Type B pancreatic cell (in vitro differentiated cells): ENCODE data around the gene CIC. TPM values are rescaled to one million over a fixed set of nuclear protein-coding genes. Genes with fewer than 3 reads are reported as not detected.

Experiments
- DNase-seq: peaks from one replicate; pipeline ENCODE4 v3.0.0; 2021; ENCODE audit warnings: mixed read lengths; ENCODE audit not compliant: unreplicated experiment; ENCODE audit errors: extremely low spot score
- H3K27ac Mint-ChIP-seq: 2 replicates; pipeline ENCODE4 v1.8.0; 2021; ENCODE audit warnings: mild to moderate bottlenecking, mixed read lengths
- H3K27me3 Mint-ChIP-seq: 2 replicates; pipeline ENCODE4 v1.8.0; 2021; ENCODE audit warnings: mixed read lengths
- H3K36me3 Mint-ChIP-seq: 2 replicates; pipeline ENCODE4 v1.8.0; 2021; ENCODE audit warnings: mixed read lengths
- H3K4me1 Mint-ChIP-seq: one replicate; pipeline ENCODE4 v1.8.0; 2021; ENCODE audit warnings: mixed read lengths; ENCODE audit not compliant: unreplicated experiment
- H3K4me3 Mint-ChIP-seq: 2 replicates; pipeline ENCODE4 v1.8.0; 2021; ENCODE audit warnings: mild to moderate bottlenecking, mixed read lengths
- H3K9me3 Mint-ChIP-seq: 2 replicates; pipeline ENCODE4 v1.8.0; 2021; ENCODE audit warnings: mixed read lengths
- long read RNA-seq: library from polyadenylated mRNA; unstranded; transcript quantifications from one replicate; pipeline ENCODE4 v2.0.0, GENCODE V29; 2020
- total RNA-seq: library from RNA; stranded (reverse); gene quantifications from 2 replicates; pipeline ENCODE4 v1.2.1, GENCODE V29; 2021; ENCODE audit warnings: low replicate concordance
- TF ChIP-seq, protein P1 (sequence below): fragments of 200-600 bp; sonication (generic); conservative IDR thresholded peaks from 2 replicates; pipeline ENCODE4 v1.5.0; 2021; ENCODE audit warnings: antibody characterized with exemption, mild to moderate bottlenecking

The CIC gene
- total RNA-seq: 44.8 and 70.3 TPM in 2 replicates
- long read RNA-seq: 0 reads

DNA sequence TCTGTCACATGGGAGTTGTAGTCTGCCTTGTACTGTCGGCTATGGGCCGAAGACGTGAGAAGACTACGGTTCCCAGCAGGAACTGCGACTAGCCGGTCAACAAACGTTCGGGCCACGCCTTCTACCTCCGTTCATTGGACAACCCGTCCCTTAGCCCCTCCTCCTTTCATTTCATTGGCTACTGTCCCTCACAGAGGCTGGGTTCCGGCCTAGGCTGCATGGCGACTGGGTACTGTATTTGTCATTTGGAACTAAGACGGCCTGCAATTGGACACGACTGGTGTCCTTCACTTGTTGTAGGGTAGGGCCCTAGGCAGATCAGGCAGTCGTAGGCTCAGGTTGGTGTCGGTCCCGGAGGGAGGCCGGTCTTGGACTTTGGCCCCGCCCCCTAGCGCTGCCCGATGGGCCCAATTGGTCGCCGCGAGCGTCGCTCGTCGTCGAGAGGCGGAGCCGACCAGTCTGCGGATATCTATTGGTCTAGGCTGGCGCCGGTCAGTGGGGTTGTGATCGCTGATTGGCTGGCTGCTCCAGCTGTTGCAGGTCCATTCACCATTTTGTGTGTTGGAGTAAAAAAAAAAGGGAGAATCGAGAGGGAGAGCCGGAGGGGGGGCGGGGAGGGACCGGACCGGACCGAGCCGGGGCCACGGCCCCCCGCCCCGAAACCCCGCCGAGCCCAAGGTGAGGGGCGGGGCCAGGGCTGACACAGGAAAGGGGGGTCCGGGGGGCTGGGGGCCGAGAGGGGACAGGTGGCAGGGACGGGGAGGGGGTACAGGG is at the start of gene CIC:
Gene CIC, plus strand, starts transcription at position 549 of the 774 bp plus-strand sequence. CDS start 2,532 bp downstream, outside the sequence.
- H3K27me3 Mint-ChIP-seq: no peaks in the 10 kb centered on the region
- TF ChIP-seq, protein P1, sequence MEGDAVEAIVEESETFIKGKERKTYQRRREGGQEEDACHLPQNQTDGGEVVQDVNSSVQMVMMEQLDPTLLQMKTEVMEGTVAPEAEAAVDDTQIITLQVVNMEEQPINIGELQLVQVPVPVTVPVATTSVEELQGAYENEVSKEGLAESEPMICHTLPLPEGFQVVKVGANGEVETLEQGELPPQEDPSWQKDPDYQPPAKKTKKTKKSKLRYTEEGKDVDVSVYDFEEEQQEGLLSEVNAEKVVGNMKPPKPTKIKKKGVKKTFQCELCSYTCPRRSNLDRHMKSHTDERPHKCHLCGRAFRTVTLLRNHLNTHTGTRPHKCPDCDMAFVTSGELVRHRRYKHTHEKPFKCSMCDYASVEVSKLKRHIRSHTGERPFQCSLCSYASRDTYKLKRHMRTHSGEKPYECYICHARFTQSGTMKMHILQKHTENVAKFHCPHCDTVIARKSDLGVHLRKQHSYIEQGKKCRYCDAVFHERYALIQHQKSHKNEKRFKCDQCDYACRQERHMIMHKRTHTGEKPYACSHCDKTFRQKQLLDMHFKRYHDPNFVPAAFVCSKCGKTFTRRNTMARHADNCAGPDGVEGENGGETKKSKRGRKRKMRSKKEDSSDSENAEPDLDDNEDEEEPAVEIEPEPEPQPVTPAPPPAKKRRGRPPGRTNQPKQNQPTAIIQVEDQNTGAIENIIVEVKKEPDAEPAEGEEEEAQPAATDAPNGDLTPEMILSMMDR: no peak
- no peak within 1 kb of the TSS for H3K27ac Mint-ChIP-seq
- H3K36me3 Mint-ChIP-seq: no peaks in the 10 kb centered on the region
- no peak within 1 kb of the TSS for H3K4me3 Mint-ChIP-seq
- DNase-seq: peak; percentile 99
- H3K9me3 Mint-ChIP-seq: no peaks in the 10 kb centered on the region
- peaks cover 30% of the 10 kb centered on the region for H3K4me1 Mint-ChIP-seq

DNA sequence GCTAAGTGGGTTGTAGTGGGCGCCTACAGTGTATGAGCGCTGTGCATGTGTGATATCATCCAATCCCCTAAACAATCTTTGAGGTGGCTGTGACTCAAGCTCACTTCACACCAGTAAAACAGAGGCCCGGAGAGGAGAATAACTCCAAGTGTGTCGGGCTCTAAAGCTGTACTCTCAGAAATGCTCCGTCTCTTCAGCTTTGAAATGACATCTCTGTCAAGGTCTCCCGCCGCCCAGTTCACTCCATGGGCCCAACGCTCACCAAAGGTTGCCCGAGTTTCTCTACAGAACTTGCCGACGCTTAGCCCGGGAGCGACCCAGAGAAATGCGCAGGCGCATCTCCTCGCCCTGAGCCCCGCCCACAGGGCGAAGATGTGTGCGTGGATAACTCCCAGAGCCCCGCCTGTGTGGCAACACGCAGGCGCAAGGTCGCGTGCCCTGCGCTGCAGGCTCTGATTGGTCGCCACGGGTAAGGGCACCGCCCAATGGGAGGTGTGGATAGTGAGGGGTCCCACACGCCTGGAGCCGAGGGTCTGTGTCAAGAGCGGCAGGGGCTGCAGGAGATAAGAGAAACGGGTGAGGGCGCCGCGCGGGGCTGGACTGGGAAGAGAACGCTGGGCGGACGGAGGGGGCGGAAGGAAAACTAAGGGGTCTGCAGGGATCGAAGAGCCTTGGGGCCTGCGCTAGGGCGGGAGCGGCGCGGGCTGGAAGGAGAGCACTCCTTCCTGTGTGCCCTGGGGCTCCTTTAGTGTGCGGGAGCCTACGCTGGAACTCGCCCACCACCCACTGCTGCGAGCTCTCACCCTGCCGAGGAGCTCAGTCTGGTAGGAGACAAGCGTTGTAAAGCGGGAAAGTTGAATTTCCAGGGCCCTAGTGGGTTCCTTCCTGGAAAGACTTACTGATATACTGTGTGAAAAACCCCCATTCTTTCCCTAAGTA is 49.0 kb upstream of the CIC start, which contains the start of gene ZNF526:
Gene ZNF526, plus strand, starts transcription at position 501 of the 939 bp plus-strand sequence. CDS start 4,092 bp downstream, outside the sequence.
- H3K4me3 Mint-ChIP-seq: peak within 1 kb of the TSS; percentile 100
- DNase-seq: peak; percentile 99
- TF ChIP-seq, protein P1: peak; percentile 22
- H3K27ac Mint-ChIP-seq: peak within 1 kb of the TSS; percentile 99
- no peaks in the 10 kb centered on the region for H3K27me3 Mint-ChIP-seq
- H3K9me3 Mint-ChIP-seq: no peaks in the 10 kb centered on the region
- H3K4me1 Mint-ChIP-seq: peaks cover 44% of the 10 kb centered on the region
- H3K36me3 Mint-ChIP-seq: peaks cover 8% of the 10 kb centered on the region

DNA sequence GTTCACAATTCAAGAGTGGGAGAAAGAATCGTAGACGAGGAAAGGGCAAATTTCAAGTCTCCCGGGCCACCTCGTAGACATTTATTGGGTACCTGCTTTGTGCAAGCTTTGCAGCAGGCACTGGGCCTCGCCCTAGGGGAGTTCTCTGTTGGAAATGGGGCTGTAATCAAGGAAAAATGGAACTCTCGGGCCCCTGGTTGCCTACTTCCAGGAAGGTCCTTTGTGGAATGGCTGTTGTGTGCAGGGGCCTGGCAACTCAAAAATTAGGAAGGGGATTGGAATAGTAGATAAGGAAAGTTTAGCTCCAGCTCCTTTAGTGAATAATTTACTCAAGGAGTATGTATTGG is 48.3 kb upstream of the CIC start:
- no peak for DNase-seq
- TF ChIP-seq, protein P1: no peak
- Mint-ChIP-seq H3K4me3 (peak overlapping the region; percentile 100), H3K4me1 (peaks cover 40% of the 10 kb centered on the region), H3K27ac (peak overlapping the region; percentile 99), H3K27me3 (no peaks in the 10 kb centered on the region), H3K9me3 (no peaks in the 10 kb centered on the region), H3K36me3 (peaks cover 8% of the 10 kb centered on the region)

DNA sequence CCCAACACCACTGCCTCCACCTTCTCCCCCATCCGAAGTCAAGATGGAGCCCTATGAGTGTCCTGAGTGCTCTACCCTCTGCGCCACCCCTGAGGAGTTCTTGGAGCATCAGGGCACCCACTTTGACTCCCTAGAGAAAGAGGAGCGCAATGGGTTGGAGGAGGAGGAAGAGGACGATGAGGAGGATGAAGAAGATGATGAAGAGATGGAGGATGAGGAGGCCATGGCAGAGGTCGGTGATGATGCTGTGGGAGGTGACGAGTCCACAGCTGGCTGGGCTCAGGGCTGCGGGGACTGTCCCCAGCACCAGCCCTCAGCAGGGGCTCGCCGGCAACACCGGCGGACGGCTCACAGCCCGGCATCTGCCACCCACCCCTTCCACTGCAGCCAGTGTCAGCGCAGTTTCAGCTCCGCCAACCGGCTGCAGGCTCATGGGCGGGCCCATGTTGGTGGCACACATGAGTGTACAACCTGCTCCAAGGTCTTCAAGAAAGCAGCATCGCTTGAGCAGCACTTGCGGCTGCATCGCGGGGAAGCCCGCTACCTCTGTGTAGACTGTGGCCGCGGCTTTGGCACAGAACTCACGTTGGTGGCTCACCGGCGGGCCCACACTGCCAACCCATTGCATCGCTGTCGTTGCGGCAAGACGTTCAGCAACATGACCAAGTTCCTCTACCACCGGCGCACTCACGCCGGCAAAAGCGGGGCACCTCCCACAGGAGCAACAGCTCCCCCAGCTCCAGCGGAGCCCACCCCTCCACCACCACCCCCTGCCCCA is 43.9 kb upstream of the CIC start:
- peaks cover 19% of the 10 kb centered on the region for H3K36me3 Mint-ChIP-seq
- H3K4me1 Mint-ChIP-seq: peaks cover 22% of the 10 kb centered on the region
- H3K27me3 Mint-ChIP-seq: no peaks in the 10 kb centered on the region
- DNase-seq: no peak
- TF ChIP-seq, protein P1: no peak
- H3K4me3 Mint-ChIP-seq: no peak overlapping the region
- no peaks in the 10 kb centered on the region for H3K9me3 Mint-ChIP-seq
- no peak overlapping the region for H3K27ac Mint-ChIP-seq

DNA sequence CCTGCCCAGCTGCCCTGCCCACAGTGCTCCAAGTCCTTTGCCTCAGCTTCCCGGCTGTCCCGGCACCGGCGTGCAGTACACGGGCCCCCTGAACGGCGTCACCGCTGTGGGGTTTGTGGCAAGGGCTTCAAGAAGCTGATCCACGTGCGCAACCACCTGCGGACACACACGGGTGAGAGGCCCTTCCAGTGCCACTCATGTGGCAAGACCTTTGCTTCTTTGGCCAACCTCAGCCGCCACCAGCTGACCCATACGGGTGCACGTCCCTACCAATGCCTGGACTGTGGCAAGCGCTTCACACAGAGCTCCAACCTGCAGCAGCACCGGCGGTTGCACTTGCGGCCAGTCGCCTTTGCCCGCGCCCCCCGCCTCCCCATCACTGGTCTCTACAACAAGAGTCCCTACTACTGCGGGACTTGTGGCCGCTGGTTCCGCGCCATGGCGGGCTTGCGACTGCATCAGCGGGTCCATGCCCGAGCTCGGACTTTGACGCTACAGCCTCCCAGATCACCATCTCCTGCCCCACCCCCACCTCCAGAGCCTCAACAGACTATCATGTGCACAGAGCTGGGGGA is 43.2 kb upstream of the CIC start:
- Mint-ChIP-seq H3K27ac (no peak overlapping the region), H3K27me3 (no peaks in the 10 kb centered on the region), H3K4me1 (peaks cover 17% of the 10 kb centered on the region), H3K4me3 (no peak overlapping the region), H3K9me3 (no peaks in the 10 kb centered on the region), H3K36me3 (peaks cover 17% of the 10 kb centered on the region)
- TF ChIP-seq, protein P1: no peak
- no peak for DNase-seq
